Measurements from ENCODE around the gene IFI44.

- no peak for TF ChIP-seq CTCF (IDR thresholded peaks at IDR 0.05; ENCODE audit: extremely low read depth in 1 of 2, insufficient read depth in 1 of 2, low read depth in 1 of 2, low read length in 2 of 2)
- TF ChIP-seq POLR2AphosphoS5 (IDR thresholded peaks at IDR 0.05; ENCODE audit: insufficient read depth, low read depth, low read length): no peak
- no peak for TF ChIP-seq EZH2 (IDR thresholded peaks at IDR 0.05; ENCODE audit: borderline replicate concordance, low read depth, low read length, severe bottlenecking)
- no peak for TF ChIP-seq POLR2A (IDR thresholded peaks at IDR 0.05; ENCODE audit: low read depth, low read length)
- TF ChIP-seq GATA2 (IDR thresholded peaks at IDR 0.05; ENCODE audit: insufficient read depth, insufficient read length, low read depth, low read length): no peak
- TF ChIP-seq MYC (IDR thresholded peaks at IDR 0.05; ENCODE audit: low read depth, low read length): no peak
- TF ChIP-seq MAX (IDR thresholded peaks at IDR 0.05; ENCODE audit: insufficient read depth, insufficient read length): no peak
Observed at GRCh38 chr1:78676993-78677392, 27.4 kb downstream of the IFI44 start.

Data from endothelial cell of umbilical vein (primary cell).